DMS53 treated with DMSO at 0.1 percent for 48 hours (cell line): ENCODE results near the gene OSBPL1A.

ENCODE experiments used
- DNase-seq: peaks from one replicate; lab custom pipeline; 2025; ENCODE audit not compliant: unreplicated experiment; lab: John Stamatoyannopoulos, UW

OSBPL1A gene

DNA sequence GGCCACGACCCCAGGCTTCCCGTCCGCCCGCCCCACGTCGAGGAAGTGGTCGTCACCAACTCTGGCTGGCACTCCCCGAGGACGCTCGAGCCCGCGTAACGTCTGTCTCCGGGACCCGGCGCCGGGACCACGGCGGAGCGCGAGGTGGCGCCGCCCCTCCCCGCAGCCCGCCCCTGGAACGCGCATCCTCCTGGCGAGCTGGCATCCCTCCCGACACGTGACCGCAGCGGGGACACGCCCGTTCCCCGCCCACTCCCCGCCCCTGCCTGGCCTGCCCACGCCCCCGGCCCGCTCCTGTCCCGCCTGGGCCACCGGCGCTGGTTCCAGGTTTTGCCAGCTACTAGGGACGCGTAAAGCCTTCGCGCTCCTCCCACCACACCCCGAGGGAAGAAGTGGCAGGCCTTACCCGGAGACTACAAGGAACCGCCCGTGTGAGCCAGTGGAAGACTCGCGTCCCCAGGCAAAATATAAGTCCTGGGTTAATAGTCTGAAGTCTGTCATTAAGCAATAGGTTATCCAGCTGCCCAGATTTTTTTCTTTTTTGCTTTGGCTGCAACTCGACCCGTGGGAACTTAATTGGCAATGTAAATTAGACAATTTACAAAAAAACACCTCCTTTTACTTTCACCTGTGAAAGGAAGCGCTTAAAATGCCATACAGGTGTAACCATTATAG is at the start of gene OSBPL1A:
Gene OSBPL1A (minus strand): TSS at position 131 of the 675 bp plus-strand sequence. CDS start 20,291 bp downstream, outside the sequence.
- DNase-seq, result peak; percentile 70

DNA sequence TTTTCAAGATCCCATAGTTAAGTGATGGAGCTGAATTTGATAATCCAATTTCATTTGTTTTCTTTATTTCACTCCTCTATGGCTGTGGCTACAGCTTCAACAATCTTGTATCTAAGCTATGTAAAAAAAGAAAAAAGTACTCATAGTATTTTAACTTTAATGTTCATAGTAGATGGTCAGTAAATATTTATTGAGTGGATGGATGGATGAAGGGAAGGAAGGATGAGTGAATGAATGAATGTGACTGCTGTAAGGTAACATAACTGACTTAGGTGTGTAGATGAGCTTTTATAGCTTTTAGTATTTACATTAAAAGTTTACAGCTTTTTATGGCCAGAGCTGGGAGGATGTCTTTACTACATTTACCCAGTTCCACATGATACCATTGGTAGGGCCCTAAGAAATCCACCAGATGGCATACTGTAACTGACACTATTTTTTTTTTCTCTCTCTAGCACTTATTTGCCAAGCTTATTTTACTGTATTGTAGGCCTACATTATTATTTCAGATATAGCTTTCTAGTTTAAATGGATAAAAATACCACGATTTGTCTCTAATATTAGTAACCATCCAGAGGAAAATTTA is 49.4 kb upstream of the OSBPL1A start:
- no peak for DNase-seq

DNA sequence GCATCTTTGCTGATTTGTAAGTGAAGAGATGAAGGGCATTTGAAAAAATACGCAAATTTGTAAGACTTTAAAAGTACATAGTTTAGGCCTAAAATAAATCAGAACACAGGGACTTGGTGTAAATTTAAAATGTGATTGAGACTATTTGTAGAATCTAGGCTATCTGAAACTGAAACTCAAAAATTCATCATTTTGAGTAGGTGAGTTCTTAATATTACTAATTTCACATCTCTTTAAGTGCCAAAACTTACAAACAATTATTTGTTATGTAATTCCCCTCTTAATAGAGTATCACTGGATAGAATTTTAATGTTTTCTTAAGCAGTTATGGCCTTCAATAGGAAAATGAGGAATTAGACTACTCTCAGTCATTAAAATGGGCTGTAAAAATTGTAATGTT is 48.8 kb upstream of the OSBPL1A start:
- no peak for DNase-seq

DNA sequence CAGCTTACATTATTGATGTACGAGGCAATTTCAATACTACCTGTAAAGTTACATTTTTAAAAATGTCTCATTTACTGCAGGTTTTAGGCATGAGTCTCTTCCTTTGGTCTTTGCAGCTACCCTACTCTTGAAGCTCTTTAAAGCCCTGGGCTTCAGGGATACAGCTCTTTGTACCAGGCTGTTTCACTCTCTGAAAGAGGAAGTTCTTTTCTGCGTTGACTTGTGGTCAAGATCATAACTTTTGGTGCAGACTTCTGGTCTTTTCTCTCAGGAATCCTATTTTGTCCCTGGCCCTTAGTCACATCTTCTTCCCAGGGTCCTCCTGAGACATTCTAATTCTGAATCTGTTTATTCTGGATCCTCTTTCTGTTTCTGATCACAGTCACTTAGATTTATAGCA is 46.2 kb upstream of the OSBPL1A start:
- no peak for DNase-seq

DNA sequence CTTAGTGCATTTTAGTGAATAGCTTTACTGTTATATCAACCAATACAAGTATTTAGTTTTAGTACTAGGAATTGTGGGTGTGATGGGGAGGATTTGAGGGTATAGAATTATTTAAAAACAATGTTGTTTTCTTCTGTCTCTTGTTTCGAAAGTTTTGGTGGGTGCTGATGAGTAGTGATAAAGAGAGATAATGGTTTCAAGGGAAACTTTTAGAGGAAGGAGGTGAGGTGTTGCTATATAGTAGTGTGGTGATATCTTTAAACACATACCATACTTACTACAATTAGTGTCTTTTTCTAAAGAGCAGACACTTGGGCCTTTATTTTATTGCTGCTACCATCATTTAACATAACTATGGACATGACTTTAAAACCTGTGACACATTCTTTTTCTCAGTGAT is 39.3 kb upstream of the OSBPL1A start:
- DNase-seq, result no peak

DNA sequence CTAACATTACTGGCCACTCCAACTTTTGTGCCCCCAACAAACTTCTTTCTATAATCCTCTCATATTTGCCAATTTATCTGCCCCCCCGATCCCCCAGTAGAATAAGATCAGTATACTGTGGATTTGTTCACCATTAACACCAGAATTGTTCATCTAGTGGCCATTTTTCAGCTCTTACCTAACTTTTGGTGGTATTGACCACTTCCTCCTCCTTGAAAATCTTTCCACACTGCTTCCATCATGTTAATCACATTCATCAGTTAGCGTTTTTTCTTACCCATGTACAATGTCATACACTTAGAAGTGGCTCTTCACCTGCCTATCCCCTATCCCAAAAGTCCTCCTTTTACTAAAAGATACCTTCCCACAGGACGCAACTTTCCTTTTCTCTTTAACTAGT is 35.0 kb upstream of the OSBPL1A start:
- no peak for DNase-seq

DNA sequence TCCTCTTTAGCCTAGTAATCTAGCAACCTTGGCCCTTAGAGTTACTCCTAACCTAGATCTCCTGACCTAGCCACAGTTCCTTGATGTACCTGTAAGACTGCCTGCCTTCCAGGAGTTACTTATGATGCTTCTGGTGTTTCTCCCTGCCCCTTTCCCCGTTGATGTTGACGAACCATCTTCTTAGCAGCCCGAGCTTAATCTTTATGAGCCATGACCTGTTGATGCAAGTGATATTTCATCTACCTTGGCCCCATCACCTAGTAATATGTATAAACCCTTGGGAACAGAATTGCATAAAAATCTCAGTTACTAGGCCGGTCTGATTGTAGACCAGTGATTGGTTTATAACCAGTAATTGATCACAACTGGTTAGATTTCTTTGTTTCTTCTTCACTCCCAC is 31.6 kb upstream of the OSBPL1A start:
- no peak for DNase-seq

DNA sequence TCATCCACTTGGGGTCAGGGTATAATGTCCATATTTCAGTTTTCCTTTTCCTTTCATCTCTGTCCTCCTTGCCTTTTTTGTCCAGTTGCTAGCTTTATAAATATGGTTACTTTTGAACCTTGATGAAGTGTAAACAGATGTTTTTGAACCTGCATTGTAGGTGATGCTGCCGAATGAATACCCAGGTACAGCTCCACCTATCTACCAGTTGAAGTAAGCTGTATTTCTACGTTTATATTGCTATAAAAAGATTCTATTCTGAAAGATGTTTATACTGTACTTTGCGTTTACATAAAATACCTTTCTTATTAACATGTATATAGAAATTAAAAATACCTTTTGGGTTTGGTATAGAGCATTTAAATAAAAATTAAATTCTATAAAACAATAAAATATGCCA is 31.1 kb upstream of the OSBPL1A start:
- DNase-seq, result no peak

DNA sequence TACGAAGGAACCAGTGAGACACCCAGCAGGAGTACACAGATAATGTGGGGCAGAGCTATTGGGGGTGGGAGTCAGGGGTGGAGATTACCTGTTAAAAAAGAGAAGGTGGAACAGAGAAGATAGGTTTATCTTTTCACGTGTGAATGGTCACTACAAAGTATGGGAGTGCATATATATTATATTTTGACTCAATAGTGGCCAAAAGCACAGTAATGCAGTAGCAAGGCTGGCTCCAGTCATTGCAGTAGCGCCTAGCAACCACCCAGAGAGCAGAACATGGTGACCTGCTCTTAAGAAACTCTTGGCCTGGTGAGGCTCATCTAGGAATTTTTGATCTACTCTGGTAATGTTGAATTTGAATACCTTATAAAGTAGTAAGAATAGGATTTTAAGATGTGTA is 29.9 kb upstream of the OSBPL1A start:
- no peak for DNase-seq

DNA sequence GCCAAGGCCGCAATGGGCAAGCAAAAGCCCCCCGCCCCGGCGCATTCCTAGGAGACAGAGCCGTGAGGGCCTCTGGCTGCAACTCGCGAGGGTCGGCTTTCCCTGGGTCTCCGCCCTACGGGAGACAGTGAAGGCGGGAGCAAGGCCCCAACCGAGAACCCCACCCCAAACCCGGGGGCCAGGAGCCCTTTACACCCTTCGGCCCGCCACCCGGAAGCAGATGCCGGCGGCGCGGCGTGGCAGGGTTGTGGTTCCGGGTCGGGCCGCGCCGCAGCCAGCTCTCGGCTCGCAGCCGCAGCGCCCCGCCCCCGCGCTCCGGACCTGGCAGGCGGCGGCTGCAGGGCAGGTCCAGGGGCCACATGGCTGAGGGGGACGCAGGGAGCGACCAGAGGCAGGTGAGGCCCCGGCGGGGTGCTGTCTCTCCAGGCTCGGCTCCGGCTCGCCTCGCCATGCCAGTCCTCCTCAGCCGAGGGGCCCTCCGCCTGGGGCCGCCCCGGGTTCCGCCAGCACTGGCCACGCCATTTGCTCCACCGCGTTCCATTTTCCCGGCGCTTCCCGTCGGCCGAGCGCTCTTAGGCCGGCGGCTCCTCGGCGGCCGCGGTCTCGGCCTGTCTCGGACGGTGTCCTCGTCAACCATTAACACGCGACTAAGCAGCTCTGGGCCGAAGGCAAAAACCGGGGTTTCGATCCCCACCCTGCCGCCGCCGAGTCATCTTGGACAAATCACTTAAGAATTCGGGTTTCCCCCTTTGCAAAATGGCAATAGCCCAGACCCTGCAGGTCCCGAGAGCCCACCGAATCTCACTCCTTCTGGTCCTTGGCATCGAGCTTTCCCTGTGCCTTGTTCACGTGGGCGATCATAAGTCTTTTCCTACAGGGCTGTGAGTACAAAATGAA is 29.0 kb upstream of the OSBPL1A start, which contains the start of gene IMPACT:
Gene IMPACT (plus strand): TSS at position 273 of the 897 bp plus-strand sequence. CDS start 87 bp downstream, at position 360.
- DNase-seq, result peak; percentile 39

DNA sequence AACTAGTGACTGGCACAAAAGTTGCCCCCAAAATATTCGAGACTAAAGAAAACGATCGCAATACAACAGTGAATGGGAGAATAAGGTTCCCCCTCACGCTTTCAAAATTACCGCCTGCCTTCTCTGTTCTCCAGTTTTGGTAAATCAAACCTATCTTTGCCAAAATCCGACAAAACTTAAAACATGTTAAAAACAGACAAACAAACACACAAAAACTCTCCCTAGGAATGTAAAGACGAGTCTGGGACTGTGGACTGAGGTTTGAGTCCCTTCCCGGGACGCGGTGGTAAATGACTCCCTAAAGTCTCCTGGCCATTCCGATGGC is 28.4 kb upstream of the OSBPL1A start:
- no peak for DNase-seq

DNA sequence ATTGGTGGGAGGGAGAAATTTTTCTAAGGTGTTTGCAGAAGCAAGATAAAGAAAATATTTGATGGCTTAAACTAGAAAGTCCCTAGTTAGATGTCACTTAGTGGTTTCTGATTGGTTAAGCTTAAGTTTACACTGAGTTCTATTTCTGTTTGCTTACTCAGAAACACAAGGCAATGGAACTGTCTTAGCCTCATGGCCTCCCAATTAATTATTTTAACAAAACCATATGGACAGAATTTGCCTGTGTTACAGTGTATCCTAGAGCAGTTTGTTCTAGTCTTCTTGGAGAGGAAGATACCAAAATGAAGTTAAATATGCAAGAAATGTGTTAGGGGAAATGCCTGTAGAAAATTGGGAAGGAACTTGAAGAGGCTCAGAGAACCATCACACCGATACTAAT is 24.2 kb upstream of the OSBPL1A start:
- no peak for DNase-seq

DNA sequence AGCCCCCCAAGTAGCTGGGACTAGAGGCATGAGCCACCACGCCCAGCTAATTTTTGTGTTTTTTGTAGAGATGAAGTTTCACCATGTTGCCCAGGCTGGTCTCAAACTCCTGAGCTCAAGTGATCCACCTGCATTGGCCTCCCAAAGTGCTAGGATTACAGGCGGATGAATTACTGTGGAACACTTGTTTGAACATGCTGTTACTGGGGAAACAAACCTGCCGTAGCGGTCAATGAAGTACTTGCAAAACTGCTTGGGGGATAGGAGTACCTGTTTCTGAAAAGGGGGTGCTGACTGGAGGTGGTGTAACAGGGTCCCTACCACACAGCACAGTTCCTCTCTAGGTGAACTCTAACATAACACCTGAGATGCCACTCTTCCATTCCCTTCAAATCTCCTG is 22.9 kb upstream of the OSBPL1A start:
- DNase-seq, result no peak

DNA sequence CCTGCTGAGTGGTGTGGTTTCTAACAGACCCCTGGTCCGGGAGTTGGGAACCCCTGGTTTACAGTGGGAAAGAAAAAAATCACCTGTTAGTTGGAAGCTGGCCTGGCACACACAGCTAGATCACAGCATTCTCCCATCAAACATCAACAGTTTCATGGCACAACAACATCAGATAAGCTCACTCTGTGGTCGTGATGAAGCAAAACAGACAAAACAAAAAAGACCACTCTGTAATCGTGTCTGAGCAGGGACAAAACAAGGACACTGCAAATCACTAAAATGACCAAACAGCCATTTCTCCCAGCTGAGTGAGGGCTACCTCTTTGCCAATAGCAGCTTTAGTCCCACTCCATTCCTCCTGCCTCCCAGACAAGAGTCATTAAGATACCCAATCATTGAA is 19.9 kb upstream of the OSBPL1A start:
- DNase-seq, result no peak

DNA sequence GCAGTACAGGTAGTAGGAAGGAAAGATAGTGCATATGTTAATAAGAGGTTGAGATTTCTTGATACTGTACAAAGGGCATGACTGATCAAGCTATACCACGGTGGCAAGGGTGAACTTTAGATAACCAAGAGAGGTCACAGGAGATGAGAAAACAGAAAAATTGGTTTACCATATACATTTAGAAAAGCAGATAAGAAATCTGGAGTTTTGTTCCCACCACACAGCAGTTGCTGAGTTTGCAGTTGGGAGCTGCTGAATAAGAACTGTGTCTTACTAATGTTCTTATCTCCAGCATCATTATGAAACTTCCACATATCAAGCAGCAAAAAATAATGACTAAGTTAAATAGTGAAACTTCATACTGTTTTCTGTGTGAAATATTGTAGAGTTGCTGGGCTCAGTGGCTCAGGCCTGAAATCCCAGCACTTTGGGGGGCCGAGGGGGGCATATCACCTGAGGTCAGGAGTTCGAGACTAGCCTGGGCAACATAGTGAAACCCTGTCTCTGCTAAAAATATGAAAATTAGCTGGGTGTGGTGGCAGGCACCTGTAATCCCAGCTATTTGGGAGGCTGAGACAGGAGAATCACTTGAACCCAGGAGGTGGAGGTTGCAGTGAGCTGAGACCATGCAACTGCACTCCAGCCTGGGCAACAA is 16.9 kb upstream of the OSBPL1A start:
- no peak for DNase-seq

DNA sequence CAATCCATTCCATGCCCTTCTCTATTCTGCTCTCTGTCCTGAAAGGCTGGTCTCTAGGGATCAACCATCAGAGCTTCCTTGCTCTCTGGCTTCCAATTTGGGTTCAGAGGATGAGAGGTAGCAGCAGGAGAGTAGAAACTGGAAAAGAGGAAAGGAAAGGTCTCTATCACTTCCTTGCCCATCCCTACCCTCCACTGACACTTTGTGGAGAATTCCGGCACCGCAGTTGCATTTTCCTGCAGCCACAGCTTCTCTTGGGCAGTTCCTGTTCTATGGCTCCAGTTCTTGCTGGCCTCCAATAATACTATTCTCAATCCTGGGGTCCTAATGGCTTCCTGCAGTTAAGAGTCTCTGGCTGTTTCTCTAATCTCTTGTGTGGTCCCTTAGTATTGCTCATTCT is 15.5 kb upstream of the OSBPL1A start:
- no peak for DNase-seq

DNA sequence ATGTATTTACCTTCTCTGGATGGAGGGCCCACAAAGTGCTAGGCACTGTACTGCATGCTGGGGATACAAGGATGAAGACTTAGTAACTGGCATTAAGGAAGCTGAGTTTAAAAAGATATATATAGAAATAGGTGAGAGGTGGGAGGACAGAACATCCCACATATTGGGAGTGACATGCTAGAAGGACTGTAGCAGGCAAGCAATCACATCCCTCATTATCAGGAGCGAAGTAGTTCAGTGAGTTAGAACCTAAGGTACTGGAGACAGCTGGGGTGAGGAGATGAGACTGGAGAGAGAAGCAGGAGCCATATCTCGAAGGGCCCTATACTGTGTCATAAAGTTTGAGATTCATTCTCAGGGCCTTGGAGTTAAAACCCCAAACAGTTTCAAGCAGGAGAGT is 10.9 kb upstream of the OSBPL1A start:
- no peak for DNase-seq

DNA sequence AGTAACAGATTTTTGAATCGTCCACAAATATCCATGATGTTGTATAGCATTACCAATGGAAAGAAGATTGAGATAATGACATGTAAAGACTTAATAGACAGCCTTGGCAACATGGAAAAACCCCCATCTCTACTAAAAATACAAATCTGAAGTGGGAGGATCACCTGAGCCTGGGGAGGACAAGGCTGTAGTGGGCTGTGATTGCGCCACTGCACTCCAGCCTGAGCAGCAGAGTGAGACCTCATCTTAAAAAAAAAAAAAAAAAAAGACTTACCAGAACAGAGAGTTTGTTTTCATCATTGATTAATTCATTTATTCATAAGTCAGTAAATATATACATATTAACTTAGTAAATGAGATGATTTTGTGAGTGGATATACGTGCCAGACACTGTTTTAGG is 7.0 kb upstream of the OSBPL1A start:
- no peak for DNase-seq

DNA sequence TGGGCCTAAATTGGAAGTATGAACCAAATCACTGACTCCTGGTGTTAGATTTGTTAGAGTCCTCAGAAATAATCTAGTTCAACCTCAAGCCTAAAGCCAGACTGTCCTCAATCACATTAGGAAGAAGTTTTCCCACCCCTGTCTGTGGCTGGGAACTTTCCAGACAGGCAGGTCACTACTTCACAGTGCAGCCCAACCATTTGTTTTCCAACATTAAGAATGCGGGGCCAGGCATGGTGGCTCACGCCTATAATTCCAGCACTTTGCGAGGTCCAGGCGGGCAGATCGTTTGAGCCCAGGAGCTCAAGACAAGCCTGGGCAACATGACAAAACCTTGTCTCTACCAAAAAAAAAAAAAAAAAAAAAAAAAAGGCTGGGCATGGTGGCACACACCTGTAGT is 5.5 kb upstream of the OSBPL1A start:
- no peak for DNase-seq

DNA sequence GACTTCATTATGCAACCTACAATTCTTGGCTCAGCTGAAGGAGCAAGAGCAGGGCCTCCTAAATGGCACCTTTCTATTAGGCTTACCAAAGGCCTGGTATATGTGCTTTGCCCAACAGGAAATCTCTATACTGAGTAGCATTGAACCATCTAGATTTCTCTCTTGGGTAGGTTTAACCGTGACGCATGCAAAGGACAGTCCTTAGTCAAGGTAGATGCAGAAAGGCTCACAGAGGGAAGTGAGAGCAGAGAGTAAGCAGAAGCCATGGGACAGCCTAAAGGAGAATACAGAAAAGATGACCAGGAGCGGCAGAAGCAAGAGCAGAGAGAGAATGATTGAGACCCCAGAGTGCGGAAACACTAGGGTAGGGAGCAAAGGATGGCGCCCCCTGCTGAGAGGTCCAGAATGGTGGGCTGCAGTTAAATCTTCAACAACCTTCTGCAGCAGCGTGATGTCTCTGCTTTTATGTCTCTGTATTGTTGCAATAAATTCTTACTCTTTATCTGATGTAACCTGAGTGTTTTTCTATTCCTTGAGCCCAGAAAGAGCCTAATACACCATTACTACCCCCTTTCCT is 4.7 kb upstream of the OSBPL1A start:
- no peak for DNase-seq

DNA sequence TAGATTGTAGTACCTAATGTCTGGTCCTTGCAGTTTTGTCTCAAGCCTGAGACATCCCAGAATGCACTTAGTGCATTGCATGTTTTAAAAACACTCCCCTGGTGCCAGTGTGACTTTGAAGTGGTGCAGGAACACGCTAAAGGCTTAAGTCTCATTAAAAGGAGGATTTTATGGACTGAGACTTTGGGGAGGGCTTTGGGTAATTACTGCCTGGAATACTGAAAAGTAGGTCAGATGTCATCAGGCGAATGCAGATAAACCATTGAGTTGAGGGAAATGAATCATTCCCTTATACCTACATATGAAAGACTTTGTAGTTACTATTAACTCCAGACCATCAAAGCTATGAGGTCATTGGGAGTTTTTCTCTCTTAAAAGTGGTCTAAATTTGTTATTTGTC is 3.0 kb upstream of the OSBPL1A start:
- no peak for DNase-seq
